AG09309 (cell line): ENCODE results near the gene TRIM45.

Source experiments
- DNase-seq: peaks from one replicate; pipeline ENCODE4 v3.0.0-alpha.2; 2010; ENCODE audit warnings: low read depth
- H3K4me3 ChIP-seq: 2 replicates; pipeline ENCODE4 v1.5.1; 2011; ENCODE audit warnings: mild to moderate bottlenecking, low read depth, low read length, moderate library complexity; ENCODE audit not compliant: control insufficient read depth
- CTCF ChIP-seq: IDR thresholded peaks from 2 replicates; pipeline ENCODE4 v1.5.1; 2011; ENCODE audit warnings: mild to moderate bottlenecking, low read depth, low read length, inconsistent platforms; ENCODE audit not compliant: insufficient read depth, control insufficient read depth; ENCODE audit errors: missing control alignments

TRIM45 gene

GRCh38 chr1:117114877-117115276 is 6.7 kb downstream of the TRIM45 start:
- H3K4me3 ChIP-seq = no peak overlapping the region
- DNase-seq = no peak
- no peak for TF ChIP-seq CTCF

GRCh38 chr1:117113199-117113598 is 8.3 kb downstream of the TRIM45 start:
- no peak for DNase-seq
- TF ChIP-seq CTCF = no peak
- no peak overlapping the region for H3K4me3 ChIP-seq

- DNase-seq = no peak
- TF ChIP-seq CTCF = no peak
- no peak overlapping the region for H3K4me3 ChIP-seq
These were observed 9.4 kb downstream of the TRIM45 start for GRCh38 chr1:117112047-117112717.

GRCh38 chr1:117110774-117111173 is 10.8 kb downstream of the TRIM45 start:
- no peak for TF ChIP-seq CTCF
- H3K4me3 ChIP-seq = no peak overlapping the region
- DNase-seq = no peak

- TF ChIP-seq CTCF = no peak
- no peak for DNase-seq
- H3K4me3 ChIP-seq = no peak overlapping the region
These were observed 14.2 kb downstream of the TRIM45 start for GRCh38 chr1:117107364-117107763.

GRCh38 chr1:117106478-117106877 is 15.1 kb downstream of the TRIM45 start:
- DNase-seq = no peak
- no peak overlapping the region for H3K4me3 ChIP-seq
- TF ChIP-seq CTCF = no peak
